Inferior parietal cortex (tissue), 1 donor: ENCODE results near the gene GAS7.

Source experiments
- DNase-seq: peaks from one replicate; pipeline ENCODE4 v3.0.0-alpha.2; 2016; ENCODE audit errors: extremely low spot score

GAS7 gene

GRCh38 chr17:9917131-9917530 is 281.3 kb downstream of the GAS7 start:
- DNase-seq: no peak

GRCh38 chr17:9916108-9916507 is 282.3 kb downstream of the GAS7 start:
- no peak for DNase-seq

- DNase-seq: no peak
Observed at GRCh38 chr17:9913476-9913875, 284.9 kb downstream of the GAS7 start.

GRCh38 chr17:9912121-9913099 is 286.0 kb downstream of the GAS7 start:
- DNase-seq: peak; percentile 41

GRCh38 chr17:9911089-9911488 is 287.3 kb downstream of the GAS7 start:
- DNase-seq: no peak

- no peak for DNase-seq
Observed at GRCh38 chr17:9908649-9909042, 289.8 kb downstream of the GAS7 start.

GRCh38 chr17:9907883-9908648 is 290.3 kb downstream of the GAS7 start:
- no peak for DNase-seq

- no peak for DNase-seq
Observed at GRCh38 chr17:9907131-9907530, 291.3 kb downstream of the GAS7 start.

- DNase-seq: no peak
Observed at GRCh38 chr17:9906616-9907015, 291.8 kb downstream of the GAS7 start.

- DNase-seq: no peak
Observed at GRCh38 chr17:9905902-9906301, 292.5 kb downstream of the GAS7 start.

- DNase-seq: no peak
Observed at GRCh38 chr17:9905078-9905415, 293.4 kb downstream of the GAS7 start, which contains the start of gene RCVRN. Gene RCVRN (minus strand): TSS chr17:9905271. CDS start chr17:9905180, 91 bp downstream.

- no peak for DNase-seq
Observed at GRCh38 chr17:9904277-9905077, 293.9 kb downstream of the GAS7 start.

- DNase-seq: no peak
Observed at GRCh38 chr17:9902120-9902519, 296.3 kb downstream of the GAS7 start.

GRCh38 chr17:9900784-9901183 is 297.6 kb downstream of the GAS7 start:
- DNase-seq: no peak

- no peak for DNase-seq
Observed at GRCh38 chr17:9900044-9900594, 298.3 kb downstream of the GAS7 start.

- no peak for DNase-seq
Observed at GRCh38 chr17:9899280-9900043, 298.9 kb downstream of the GAS7 start.

GRCh38 chr17:9898812-9899211 is 299.6 kb downstream of the GAS7 start:
- no peak for DNase-seq

GRCh38 chr17:9897372-9897968 is 300.9 kb downstream of the GAS7 start:
- DNase-seq: no peak

GRCh38 chr17:9895923-9896322 is 302.5 kb downstream of the GAS7 start:
- DNase-seq: no peak

GRCh38 chr17:9894231-9894630 is 304.2 kb downstream of the GAS7 start:
- no peak for DNase-seq
